Neural progenitor cell (in vitro differentiated cells): ENCODE data around the gene RTN4IP1. TPM values are rescaled to one million over a fixed set of nuclear protein-coding genes. Genes with fewer than 3 reads are reported as not detected.

Experiments used
- DNase-seq: peaks from one replicate; pipeline ENCODE4 v3.0.0-alpha.2; 2016; ENCODE audit warnings: low spot score
- H2AFZ ChIP-seq: fragments of 200-600 bp; sonication (generic); replicated peaks from 2 replicates; pipeline ENCODE4 v1.6.1; 2016; ENCODE audit warnings: antibody characterized with exemption
- H3F3A ChIP-seq: fragments of 200-600 bp; sonication (generic); 2 replicates; pipeline ENCODE4 v1.6.1; 2016; ENCODE audit warnings: antibody characterized with exemption, low read depth
- H3K27ac ChIP-seq: fragments of 200-600 bp; sonication (generic); 2 replicates; pipeline ENCODE4 v1.5.1; 2016; ENCODE audit warnings: mild to moderate bottlenecking
- H3K27me3 ChIP-seq: fragments of 200-600 bp; sonication (generic); 2 replicates; pipeline ENCODE4 v1.6.1; 2016; ENCODE audit warnings: mild to moderate bottlenecking, moderate library complexity
- H3K36me3 ChIP-seq: fragments of 200-600 bp; sonication (generic); 2 replicates; pipeline ENCODE4 v1.5.1; 2016
- H3K4me1 ChIP-seq: fragments of 200-600 bp; sonication (generic); 2 replicates; pipeline ENCODE4 v1.6.1; 2016; ENCODE audit warnings: mixed run types
- H3K4me2 ChIP-seq: fragments of 200-600 bp; sonication (generic); 2 replicates; pipeline ENCODE4 v1.6.1; 2016
- H3K4me3 ChIP-seq: fragments of 200-600 bp; sonication (generic); 2 replicates; pipeline ENCODE4 v1.5.1; 2016
- H3K79me2 ChIP-seq: fragments of 200-600 bp; sonication (generic); 2 replicates; pipeline ENCODE4 v1.6.1; 2016; ENCODE audit warnings: low read depth
- H3K9ac ChIP-seq: fragments of 200-600 bp; sonication (generic); 2 replicates; pipeline ENCODE4 v1.6.1; 2016
- H3K9me3 ChIP-seq: fragments of 200-600 bp; sonication (generic); 2 replicates; pipeline ENCODE4 v1.5.1; 2016; ENCODE audit warnings: low read depth
- H4K20me1 ChIP-seq: fragments of 200-600 bp; sonication (generic); 2 replicates; pipeline ENCODE4 v1.6.1; 2016; ENCODE audit warnings: low read depth
- H3K27ac Mint-ChIP-seq: 3 replicates; pipeline ENCODE4 v1.8.0; 2021; ENCODE audit warnings: mixed read lengths
- H3K27me3 Mint-ChIP-seq: 2 replicates; pipeline ENCODE4 v1.8.0; 2022; ENCODE audit warnings: low read depth, mild to moderate bottlenecking, inconsistent platforms, moderate library complexity, mixed read lengths; ENCODE audit not compliant: insufficient read depth
- H3K36me3 Mint-ChIP-seq: 3 replicates; pipeline ENCODE4 v1.8.0; 2021; ENCODE audit warnings: mixed read lengths
- H3K4me1 Mint-ChIP-seq: 3 replicates; pipeline ENCODE4 v1.8.0; 2021; ENCODE audit warnings: mixed read lengths
- H3K4me3 Mint-ChIP-seq: 3 replicates; pipeline ENCODE4 v1.8.0; 2021; ENCODE audit warnings: mild to moderate bottlenecking, moderate library complexity, mixed read lengths
- H3K9me3 Mint-ChIP-seq: 3 replicates; pipeline ENCODE4 v1.8.0; 2020; ENCODE audit warnings: mixed read lengths
- CTCF ChIP-seq: fragments of 200-600 bp; sonication (generic); IDR thresholded peaks from 2 replicates; pipeline ENCODE4 v1.5.1; 2017; ENCODE audit warnings: antibody characterized with exemption, mild to moderate bottlenecking
- EZH2 ChIP-seq: fragments of 200-600 bp; sonication (generic); IDR thresholded peaks from 2 replicates; pipeline ENCODE4 v1.6.1; 2017; ENCODE audit warnings: antibody characterized with exemption, mild to moderate bottlenecking, moderate library complexity
- EZH2phosphoT487 ChIP-seq: fragments of 200-600 bp; sonication (generic); IDR thresholded peaks from 2 replicates; pipeline ENCODE4 v1.6.1; 2017; ENCODE audit warnings: antibody characterized with exemption
- total RNA-seq: library from RNA; depleted of rRNA; stranded (reverse); fragments of >200 nt; gene quantifications from 2 replicates; pipeline ENCODE4 v1.2.3, GENCODE V29; 2015; ENCODE audit warnings: low replicate concordance

The RTN4IP1 gene
- total RNA-seq, 1 donor from 2014 or later: 10.2 TPM

- no peak overlapping the region for H3K9ac ChIP-seq
- no peak overlapping the region for H3K27ac ChIP-seq
- no peak for TF ChIP-seq EZH2phosphoT487
- no peak for TF ChIP-seq EZH2
- no peak for TF ChIP-seq CTCF
- H3F3A ChIP-seq: no peaks in the 10 kb centered on the region
- no peak overlapping the region for H2AFZ ChIP-seq
- H3K4me2 ChIP-seq: no peak overlapping the region
- no peaks in the 10 kb centered on the region for H3K79me2 ChIP-seq
- H3K4me1 ChIP-seq: no peaks in the 10 kb centered on the region
- no peak for DNase-seq
- H4K20me1 ChIP-seq: no peaks in the 10 kb centered on the region
- Mint-ChIP-seq H3K9me3 (no peaks in the 10 kb centered on the region), H3K4me1 (no peaks in the 10 kb centered on the region), H3K36me3 (peaks cover 7% of the 10 kb centered on the region), H3K27me3 (peaks cover 2% of the 10 kb centered on the region), H3K27ac (no peak overlapping the region), H3K4me3 (no peak overlapping the region)
- no peak overlapping the region for H3K4me3 ChIP-seq
- no peaks in the 10 kb centered on the region for H3K9me3 ChIP-seq
- H3K36me3 ChIP-seq: no peaks in the 10 kb centered on the region
- no peaks in the 10 kb centered on the region for H3K27me3 ChIP-seq
Observed at GRCh38 chr6:106620931-106621672, 8.2 kb downstream of the RTN4IP1 start.

DNA sequence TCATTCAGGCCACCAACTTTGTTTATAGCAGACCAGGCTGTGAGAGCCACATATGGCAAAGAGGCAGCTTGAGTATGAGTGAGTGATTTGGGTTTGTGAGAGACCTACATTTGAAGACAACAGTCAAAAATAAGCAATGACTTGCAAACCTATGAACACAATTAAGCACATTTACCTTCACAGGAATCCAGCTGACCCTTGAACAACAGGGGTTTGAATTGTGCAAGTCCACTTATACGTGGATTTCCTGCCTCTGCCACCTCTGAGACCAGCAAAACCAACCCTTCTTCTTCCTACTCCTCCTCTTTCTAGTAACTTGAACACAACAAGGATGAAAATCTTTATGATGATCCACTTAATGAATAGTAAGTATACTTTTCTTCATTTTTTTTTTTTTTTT lies 10.1 kb downstream of the RTN4IP1 start:
- peaks cover 3% of the 10 kb centered on the region for H3F3A ChIP-seq
- H3K79me2 ChIP-seq: no peaks in the 10 kb centered on the region
- Mint-ChIP-seq H3K4me3 (no peak overlapping the region), H3K27ac (no peak overlapping the region), H3K27me3 (no peaks in the 10 kb centered on the region), H3K36me3 (peaks cover 7% of the 10 kb centered on the region), H3K9me3 (no peaks in the 10 kb centered on the region), H3K4me1 (no peaks in the 10 kb centered on the region)
- no peaks in the 10 kb centered on the region for H4K20me1 ChIP-seq
- no peak overlapping the region for H2AFZ ChIP-seq
- H3K4me3 ChIP-seq: no peak overlapping the region
- no peak overlapping the region for H3K9ac ChIP-seq
- no peak overlapping the region for H3K4me2 ChIP-seq
- TF ChIP-seq EZH2phosphoT487 (no peak), CTCF (no peak), EZH2 (no peak)
- no peaks in the 10 kb centered on the region for H3K27me3 ChIP-seq
- no peaks in the 10 kb centered on the region for H3K9me3 ChIP-seq
- no peak for DNase-seq
- H3K27ac ChIP-seq: no peak overlapping the region
- no peaks in the 10 kb centered on the region for H3K36me3 ChIP-seq
- peaks cover 10% of the 10 kb centered on the region for H3K4me1 ChIP-seq

- no peaks in the 10 kb centered on the region for H3K27me3 Mint-ChIP-seq
- H3K4me1 Mint-ChIP-seq: no peaks in the 10 kb centered on the region
Observed at GRCh38 chr6:106618324-106618723, 11.0 kb downstream of the RTN4IP1 start.

More at GRCh38 chr6:106618324-106618723, 11.0 kb downstream of the RTN4IP1 start:
- Histone ChIP-seq H3K27ac (no peak overlapping the region), H3K9ac (no peak overlapping the region), H3K27me3 (no peaks in the 10 kb centered on the region), H2AFZ (no peak overlapping the region), H4K20me1 (no peaks in the 10 kb centered on the region), H3K4me1 (peaks cover 11% of the 10 kb centered on the region), H3K4me3 (no peak overlapping the region), H3K36me3 (no peaks in the 10 kb centered on the region), H3F3A (peaks cover 3% of the 10 kb centered on the region), H3K79me2 (no peaks in the 10 kb centered on the region), H3K9me3 (no peaks in the 10 kb centered on the region), H3K4me2 (no peak overlapping the region)
- TF ChIP-seq EZH2 (no peak), CTCF (no peak), EZH2phosphoT487 (no peak)
- H3K27ac Mint-ChIP-seq: no peak overlapping the region
- DNase-seq: no peak
- H3K4me3 Mint-ChIP-seq: no peak overlapping the region
- H3K36me3 Mint-ChIP-seq: peaks cover 7% of the 10 kb centered on the region
- H3K9me3 Mint-ChIP-seq: no peaks in the 10 kb centered on the region
